ENCODE results near the gene TMEM163. TPM values are rescaled to one million over a fixed set of nuclear protein-coding genes. Genes with fewer than 3 reads are reported as not detected.
"Not testable (repeated sequence)": the region's sequence is repeated elsewhere in the genome, so short reads cannot be mapped to it uniquely, and the experiment has no call there.

The TMEM163 gene
- total RNA-seq, 1 donor from 2014 or later, result 31.9 TPM

- H3K36me3 ChIP-seq, result no peaks in the 10 kb centered on the region
- peaks cover 16% of the 10 kb centered on the region for H3K4me1 ChIP-seq
- H3K9me3 ChIP-seq, result no peaks in the 10 kb centered on the region
- DNase-seq (no peak), ATAC-seq (no peak)
- no peaks in the 10 kb centered on the region for H3K27me3 ChIP-seq (ENCODE audit: low read depth)
- H3K27ac ChIP-seq, result no peak overlapping the region
- intact Hi-C loops (cut with DNase I), result no loop called here
- no peak for TF ChIP-seq CTCF (IDR thresholded peaks at IDR 0.05)
- H3K4me3 ChIP-seq, result no peak overlapping the region
These were observed 55.0 kb downstream of the TMEM163 start for GRCh38 chr2:134663451-134664450.

GRCh38 chr2:134662751-134663150 lies 56.0 kb downstream of the TMEM163 start:
- Histone ChIP-seq H3K27me3 (ENCODE audit: low read depth) (no peaks in the 10 kb centered on the region), H3K9me3 (no peaks in the 10 kb centered on the region), H3K4me3 (no peak overlapping the region), H3K4me1 (peaks cover 7% of the 10 kb centered on the region), H3K36me3 (no peaks in the 10 kb centered on the region), H3K27ac (no peak overlapping the region)
- no peak for DNase-seq
- no peak for TF ChIP-seq CTCF (IDR thresholded peaks at IDR 0.05)
- ATAC-seq, result no peak
- intact Hi-C loops (cut with DNase I), result no loop called here

- no peaks in the 10 kb centered on the region for H3K9me3 ChIP-seq
- no peak overlapping the region for H3K27ac ChIP-seq
- ATAC-seq (peak; percentile 20 to 37), DNase-seq (no peak)
- no peak overlapping the region for H3K4me3 ChIP-seq
- no peaks in the 10 kb centered on the region for H3K4me1 ChIP-seq
- no peak for TF ChIP-seq CTCF (IDR thresholded peaks at IDR 0.05)
- H3K27me3 ChIP-seq (ENCODE audit: low read depth), result no peaks in the 10 kb centered on the region
- intact Hi-C loops (cut with DNase I), result no loop called here
- H3K36me3 ChIP-seq, result no peaks in the 10 kb centered on the region
These were observed 58.0 kb downstream of the TMEM163 start for GRCh38 chr2:134660626-134661402.

GRCh38 chr2:134659724-134660123 lies 59.1 kb downstream of the TMEM163 start:
- Histone ChIP-seq H3K36me3 (no peaks in the 10 kb centered on the region), H3K9me3 (no peaks in the 10 kb centered on the region), H3K4me1 (no peaks in the 10 kb centered on the region), H3K27me3 (ENCODE audit: low read depth) (no peaks in the 10 kb centered on the region), H3K4me3 (no peak overlapping the region), H3K27ac (no peak overlapping the region)
- ATAC-seq (no peak), DNase-seq (no peak)
- TF ChIP-seq CTCF (IDR thresholded peaks at IDR 0.05), result no peak
- intact Hi-C loops (cut with DNase I), result no loop called here

- Histone ChIP-seq H3K9me3 (no peaks in the 10 kb centered on the region), H3K27ac (no peak overlapping the region), H3K27me3 (ENCODE audit: low read depth) (no peaks in the 10 kb centered on the region), H3K4me1 (no peaks in the 10 kb centered on the region), H3K36me3 (no peaks in the 10 kb centered on the region), H3K4me3 (no peak overlapping the region)
- ATAC-seq (peak; percentile 35 to 56), DNase-seq (no peak)
- intact Hi-C loops (cut with DNase I), result no loop called here
- peak; percentile 37 for TF ChIP-seq CTCF (IDR thresholded peaks at IDR 0.05)
These were observed 61.0 kb downstream of the TMEM163 start for GRCh38 chr2:134657650-134658250.

GRCh38 chr2:134656391-134656790 lies 62.4 kb downstream of the TMEM163 start:
- H3K36me3 ChIP-seq; DNase-seq; H3K27ac ChIP-seq; intact Hi-C loops (cut with DNase I); H3K4me1 ChIP-seq; H3K9me3 ChIP-seq; ATAC-seq; H3K4me3 ChIP-seq; H3K27me3 ChIP-seq (ENCODE audit: low read depth): not testable (repeated sequence)
